Mucosa of descending colon (tissue), 3 donors: ENCODE results near the gene SLC9A7. TPM values are rescaled to one million over a fixed set of nuclear protein-coding genes. Genes with fewer than 3 reads are reported as not detected.

Experiments used
- ATAC-seq: fragments of 200-7000 bp; cut with Tn5 transposase; one replicate; pipeline ENCODE4 v1.9.1; 2020; ENCODE audit warnings: mild to moderate bottlenecking, moderate library complexity
- DNase-seq, 3 donors: peaks; one replicate each; pipeline ENCODE4 v3.0.0-alpha.2; 2020
- H3K36me3 ChIP-seq: fragments of 200-600 bp; one replicate; pipeline ENCODE4 v1.8.0; 2021; ENCODE audit warnings: low read depth, mild to moderate bottlenecking
- H3K4me1 ChIP-seq: fragments of 200-600 bp; one replicate; pipeline ENCODE4 v1.8.0; 2021; ENCODE audit warnings: low read depth, mild to moderate bottlenecking
- H3K4me3 ChIP-seq: fragments of 200-600 bp; one replicate; pipeline ENCODE4 v1.8.0; 2021; ENCODE audit warnings: mild to moderate bottlenecking
- H3K9me3 ChIP-seq: fragments of 200-600 bp; one replicate; pipeline ENCODE4 v1.8.0; 2021; ENCODE audit warnings: mild to moderate bottlenecking
- intact Hi-C, 2 donors: fragments of 100-400 bp; cut with DNase I in 1 of 2; cut with micrococcal nuclease in 1 of 2; formaldehyde crosslinking; loops; one replicate each; pipeline versions ENCODE4 v1.11.0 to v1.11.1; 2022; cut with DNase I, micrococcal nuclease
- total RNA-seq, 3 donors: library from RNA; stranded (reverse); fragmentation: NEBNext Ultra II Directional in 2 of 3; extraction: Animal tissue kit (Norgen Biotek cat#: 25700) in 2 of 3; gene quantifications; one replicate each; pipeline versions ENCODE4 v1.2.1 to v1.2.4, GENCODE V29; 2021 to 2023
- TF ChIP-seq, protein P1 (sequence below): fragments of 200-600 bp; IDR thresholded peaks from one replicate; pipeline ENCODE4 v1.8.0; 2022; ENCODE audit warnings: antibody characterized with exemption, mild to moderate bottlenecking
- donor health status: DM: no; HTN: no; CAD: no; lungs with moderate emphysema.
- donor health status: DM: no; HTN: no; CAD: no.
- donor health status: DM: no; HTN: yes; CAD: no.

SLC9A7 gene
- total RNA-seq, 3 donors from 2014 or later: 0.46 to 2.7 (median 1.3) TPM

DNA sequence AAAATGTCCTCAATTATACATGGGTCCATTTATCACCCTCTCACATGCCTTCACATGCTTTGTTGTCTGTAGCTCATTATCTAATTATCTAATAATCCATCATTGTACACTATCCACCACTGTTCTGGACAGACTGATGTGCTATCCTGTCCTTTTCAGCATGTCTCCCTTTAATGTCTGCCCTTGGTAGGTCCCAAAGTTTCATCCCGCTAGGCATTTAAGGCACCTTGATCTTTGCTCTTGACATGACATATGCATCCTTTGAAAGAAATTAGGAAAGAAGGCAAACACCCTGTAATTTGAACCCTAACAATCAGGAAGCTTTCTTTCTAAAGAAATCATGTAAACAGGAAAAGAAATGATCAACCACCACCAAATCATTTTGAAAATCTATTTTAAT lies 179.7 kb downstream of the SLC9A7 start:
- H3K9me3 ChIP-seq: no peaks in the 10 kb centered on the region
- no peak for ATAC-seq
- peaks cover 6% of the 10 kb centered on the region for H3K4me1 ChIP-seq
- no peaks in the 10 kb centered on the region for H3K36me3 ChIP-seq
- intact Hi-C loops: no loop called here
- TF ChIP-seq, protein P1, sequence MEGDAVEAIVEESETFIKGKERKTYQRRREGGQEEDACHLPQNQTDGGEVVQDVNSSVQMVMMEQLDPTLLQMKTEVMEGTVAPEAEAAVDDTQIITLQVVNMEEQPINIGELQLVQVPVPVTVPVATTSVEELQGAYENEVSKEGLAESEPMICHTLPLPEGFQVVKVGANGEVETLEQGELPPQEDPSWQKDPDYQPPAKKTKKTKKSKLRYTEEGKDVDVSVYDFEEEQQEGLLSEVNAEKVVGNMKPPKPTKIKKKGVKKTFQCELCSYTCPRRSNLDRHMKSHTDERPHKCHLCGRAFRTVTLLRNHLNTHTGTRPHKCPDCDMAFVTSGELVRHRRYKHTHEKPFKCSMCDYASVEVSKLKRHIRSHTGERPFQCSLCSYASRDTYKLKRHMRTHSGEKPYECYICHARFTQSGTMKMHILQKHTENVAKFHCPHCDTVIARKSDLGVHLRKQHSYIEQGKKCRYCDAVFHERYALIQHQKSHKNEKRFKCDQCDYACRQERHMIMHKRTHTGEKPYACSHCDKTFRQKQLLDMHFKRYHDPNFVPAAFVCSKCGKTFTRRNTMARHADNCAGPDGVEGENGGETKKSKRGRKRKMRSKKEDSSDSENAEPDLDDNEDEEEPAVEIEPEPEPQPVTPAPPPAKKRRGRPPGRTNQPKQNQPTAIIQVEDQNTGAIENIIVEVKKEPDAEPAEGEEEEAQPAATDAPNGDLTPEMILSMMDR: no peak
- no peak for DNase-seq
- no peak overlapping the region for H3K4me3 ChIP-seq

DNA sequence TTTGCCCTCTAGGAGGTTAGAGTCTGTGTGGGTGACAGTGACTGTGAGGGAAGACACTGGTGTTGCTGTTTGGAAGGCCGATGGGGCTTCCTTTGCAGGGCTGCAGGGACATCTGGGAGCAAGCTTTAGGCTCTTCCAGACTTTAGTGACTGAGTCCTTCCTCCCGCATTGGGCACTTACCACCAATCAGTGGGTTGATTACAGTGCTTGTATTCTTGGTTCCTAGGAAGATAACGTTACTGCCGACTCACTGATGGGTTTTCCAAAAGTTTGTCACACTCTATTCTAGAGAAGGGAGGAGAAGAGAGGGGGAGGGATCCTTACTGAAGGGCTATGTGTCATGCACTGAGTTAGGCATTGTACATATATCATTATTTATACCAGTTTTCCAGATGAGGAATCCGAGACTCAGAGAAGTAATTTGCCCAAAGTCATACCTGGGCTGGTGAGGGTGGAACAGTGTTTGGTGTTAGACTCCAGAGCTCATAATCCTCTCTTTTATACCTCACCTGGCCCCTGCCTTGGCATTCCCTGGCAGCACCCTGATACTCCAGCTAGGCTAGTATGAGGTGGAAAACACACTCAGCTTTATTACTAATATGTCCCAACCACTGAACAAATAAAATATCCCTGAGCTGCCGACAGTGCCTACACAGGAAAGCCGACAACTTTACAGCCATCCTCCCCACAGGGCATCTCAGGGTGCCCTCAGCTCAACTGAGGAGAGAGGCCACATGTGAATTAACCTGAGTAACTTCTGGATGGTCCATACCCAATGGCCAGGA lies 181.5 kb downstream of the SLC9A7 start:
- Histone ChIP-seq H3K4me3 (no peak overlapping the region), H3K9me3 (no peaks in the 10 kb centered on the region), H3K36me3 (no peaks in the 10 kb centered on the region), H3K4me1 (peaks cover 7% of the 10 kb centered on the region)
- intact Hi-C loops: no loop called here
- TF ChIP-seq, protein P1: no peak
- ATAC-seq: no peak
- no peak for DNase-seq

DNA sequence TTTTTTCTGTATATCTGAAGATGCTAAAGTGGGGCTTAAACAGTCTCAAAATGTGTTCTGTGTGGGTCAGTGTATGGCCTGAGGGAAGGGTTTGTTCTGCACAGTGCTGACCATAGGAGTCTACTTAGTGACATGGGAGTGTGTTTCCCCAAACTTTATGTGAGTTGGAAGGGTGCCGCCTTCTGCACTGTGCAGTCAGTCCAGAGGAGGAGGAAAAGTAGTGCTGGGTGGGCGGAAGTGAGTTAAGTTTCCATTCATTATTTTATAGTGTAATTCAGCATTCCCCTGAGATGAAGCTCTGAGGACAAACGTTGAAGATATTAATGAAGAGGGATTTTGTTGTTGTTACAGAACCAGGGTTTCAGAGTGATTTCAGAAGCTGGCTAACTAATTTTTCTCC lies 182.5 kb downstream of the SLC9A7 start:
- intact Hi-C loops: no loop called here
- DNase-seq: no peak
- no peak overlapping the region for H3K4me3 ChIP-seq
- no peaks in the 10 kb centered on the region for H3K36me3 ChIP-seq
- no peak for ATAC-seq
- H3K9me3 ChIP-seq: no peaks in the 10 kb centered on the region
- H3K4me1 ChIP-seq: peaks cover 7% of the 10 kb centered on the region
- TF ChIP-seq, protein P1: no peak

DNA sequence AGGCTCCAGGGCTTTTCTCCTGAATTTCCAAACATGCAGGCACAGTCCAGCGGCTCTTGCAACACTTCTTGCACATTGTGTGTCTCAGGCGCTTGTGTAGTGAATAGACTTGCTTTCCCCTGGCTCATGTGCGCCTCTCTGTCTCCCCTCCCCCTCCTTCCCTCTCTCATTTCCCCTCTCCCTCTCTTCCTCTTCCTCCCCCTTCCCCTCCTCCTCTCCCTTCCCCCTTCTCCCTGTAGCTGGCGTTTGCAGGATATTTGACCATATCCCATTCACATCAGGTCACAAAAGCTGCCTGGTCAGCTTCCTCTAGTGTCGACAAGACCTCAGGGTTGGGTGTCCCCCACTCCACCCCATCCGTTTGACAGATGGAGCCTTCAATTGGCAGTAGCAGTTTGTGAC lies 182.9 kb downstream of the SLC9A7 start:
- Histone ChIP-seq H3K36me3 (no peaks in the 10 kb centered on the region), H3K4me1 (peaks cover 7% of the 10 kb centered on the region), H3K4me3 (no peak overlapping the region), H3K9me3 (no peaks in the 10 kb centered on the region)
- DNase-seq: no peak
- TF ChIP-seq, protein P1: no peak
- intact Hi-C loops: no loop called here
- ATAC-seq: no peak

DNA sequence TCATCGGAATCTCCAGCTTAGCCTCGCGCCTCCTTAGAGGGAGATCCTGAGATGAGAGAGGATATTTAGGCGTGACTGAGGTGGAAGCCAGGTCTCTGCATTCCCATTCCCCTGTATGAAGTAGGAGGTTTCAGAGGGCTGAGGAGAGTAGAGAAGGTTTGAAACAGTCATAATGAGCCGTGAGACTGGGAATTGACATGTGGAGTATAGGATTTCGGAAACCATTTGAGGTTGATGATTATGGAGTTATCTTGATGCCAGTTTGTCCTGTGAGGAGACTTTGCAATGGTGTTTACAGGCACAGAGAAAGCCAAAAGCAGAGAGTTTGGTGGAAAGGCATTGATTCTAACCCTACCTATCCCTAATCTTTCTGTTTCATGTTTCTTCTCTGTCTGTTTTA lies 183.3 kb downstream of the SLC9A7 start:
- no peaks in the 10 kb centered on the region for H3K9me3 ChIP-seq
- H3K36me3 ChIP-seq: no peaks in the 10 kb centered on the region
- ATAC-seq (no peak), DNase-seq (no peak)
- TF ChIP-seq, protein P1: no peak
- intact Hi-C loops: no loop called here
- H3K4me1 ChIP-seq: peaks cover 7% of the 10 kb centered on the region
- no peak overlapping the region for H3K4me3 ChIP-seq
